Neural progenitor cell (in vitro differentiated cells): ENCODE data around the gene HLTF. TPM values are rescaled to one million over a fixed set of nuclear protein-coding genes. Genes with fewer than 3 reads are reported as not detected.

Source experiments
- DNase-seq: peaks from one replicate; pipeline ENCODE4 v3.0.0-alpha.2; 2016; ENCODE audit warnings: low spot score
- H2AFZ ChIP-seq: fragments of 200-600 bp; sonication (generic); replicated peaks from 2 replicates; pipeline ENCODE4 v1.6.1; 2016; ENCODE audit warnings: antibody characterized with exemption
- H3F3A ChIP-seq: fragments of 200-600 bp; sonication (generic); 2 replicates; pipeline ENCODE4 v1.6.1; 2016; ENCODE audit warnings: antibody characterized with exemption, low read depth
- H3K27ac ChIP-seq: fragments of 200-600 bp; sonication (generic); 2 replicates; pipeline ENCODE4 v1.5.1; 2016; ENCODE audit warnings: mild to moderate bottlenecking
- H3K27me3 ChIP-seq: fragments of 200-600 bp; sonication (generic); 2 replicates; pipeline ENCODE4 v1.6.1; 2016; ENCODE audit warnings: mild to moderate bottlenecking, moderate library complexity
- H3K36me3 ChIP-seq: fragments of 200-600 bp; sonication (generic); 2 replicates; pipeline ENCODE4 v1.5.1; 2016
- H3K4me1 ChIP-seq: fragments of 200-600 bp; sonication (generic); 2 replicates; pipeline ENCODE4 v1.6.1; 2016; ENCODE audit warnings: mixed run types
- H3K4me2 ChIP-seq: fragments of 200-600 bp; sonication (generic); 2 replicates; pipeline ENCODE4 v1.6.1; 2016
- H3K4me3 ChIP-seq: fragments of 200-600 bp; sonication (generic); 2 replicates; pipeline ENCODE4 v1.5.1; 2016
- H3K79me2 ChIP-seq: fragments of 200-600 bp; sonication (generic); 2 replicates; pipeline ENCODE4 v1.6.1; 2016; ENCODE audit warnings: low read depth
- H3K9ac ChIP-seq: fragments of 200-600 bp; sonication (generic); 2 replicates; pipeline ENCODE4 v1.6.1; 2016
- H3K9me3 ChIP-seq: fragments of 200-600 bp; sonication (generic); 2 replicates; pipeline ENCODE4 v1.5.1; 2016; ENCODE audit warnings: low read depth
- H4K20me1 ChIP-seq: fragments of 200-600 bp; sonication (generic); 2 replicates; pipeline ENCODE4 v1.6.1; 2016; ENCODE audit warnings: low read depth
- H3K27ac Mint-ChIP-seq: 3 replicates; pipeline ENCODE4 v1.8.0; 2021; ENCODE audit warnings: mixed read lengths
- H3K27me3 Mint-ChIP-seq: 2 replicates; pipeline ENCODE4 v1.8.0; 2022; ENCODE audit warnings: low read depth, mild to moderate bottlenecking, inconsistent platforms, moderate library complexity, mixed read lengths; ENCODE audit not compliant: insufficient read depth
- H3K36me3 Mint-ChIP-seq: 3 replicates; pipeline ENCODE4 v1.8.0; 2021; ENCODE audit warnings: mixed read lengths
- H3K4me1 Mint-ChIP-seq: 3 replicates; pipeline ENCODE4 v1.8.0; 2021; ENCODE audit warnings: mixed read lengths
- H3K4me3 Mint-ChIP-seq: 3 replicates; pipeline ENCODE4 v1.8.0; 2021; ENCODE audit warnings: mild to moderate bottlenecking, moderate library complexity, mixed read lengths
- H3K9me3 Mint-ChIP-seq: 3 replicates; pipeline ENCODE4 v1.8.0; 2020; ENCODE audit warnings: mixed read lengths
- CTCF ChIP-seq: fragments of 200-600 bp; sonication (generic); IDR thresholded peaks from 2 replicates; pipeline ENCODE4 v1.5.1; 2017; ENCODE audit warnings: antibody characterized with exemption, mild to moderate bottlenecking
- EZH2 ChIP-seq: fragments of 200-600 bp; sonication (generic); IDR thresholded peaks from 2 replicates; pipeline ENCODE4 v1.6.1; 2017; ENCODE audit warnings: antibody characterized with exemption, mild to moderate bottlenecking, moderate library complexity
- EZH2phosphoT487 ChIP-seq: fragments of 200-600 bp; sonication (generic); IDR thresholded peaks from 2 replicates; pipeline ENCODE4 v1.6.1; 2017; ENCODE audit warnings: antibody characterized with exemption
- total RNA-seq: library from RNA; depleted of rRNA; stranded (reverse); fragments of >200 nt; gene quantifications from 2 replicates; pipeline ENCODE4 v1.2.3, GENCODE V29; 2015; ENCODE audit warnings: low replicate concordance

HLTF gene
- total RNA-seq, 1 donor from 2014 or later, result 76.1 TPM

GRCh38 chr3:148998715-148999423 is 87.5 kb downstream of the HLTF start:
- H3K27me3 ChIP-seq, result no peaks in the 10 kb centered on the region
- H3K9ac ChIP-seq, result no peak overlapping the region
- H3K4me1 ChIP-seq, result peaks cover 5% of the 10 kb centered on the region
- TF ChIP-seq EZH2phosphoT487, result no peak
- no peak for TF ChIP-seq EZH2
- TF ChIP-seq CTCF, result no peak
- Mint-ChIP-seq H3K27me3 (peaks cover 3% of the 10 kb centered on the region), H3K27ac (no peak overlapping the region), H3K9me3 (no peaks in the 10 kb centered on the region), H3K4me3 (no peak overlapping the region), H3K36me3 (peaks cover 7% of the 10 kb centered on the region), H3K4me1 (peaks cover 36% of the 10 kb centered on the region)
- no peaks in the 10 kb centered on the region for H4K20me1 ChIP-seq
- no peaks in the 10 kb centered on the region for H3K9me3 ChIP-seq
- no peak for DNase-seq
- no peaks in the 10 kb centered on the region for H3F3A ChIP-seq
- no peak overlapping the region for H2AFZ ChIP-seq
- H3K4me3 ChIP-seq, result no peak overlapping the region
- no peaks in the 10 kb centered on the region for H3K36me3 ChIP-seq
- no peak overlapping the region for H3K4me2 ChIP-seq
- H3K27ac ChIP-seq, result no peak overlapping the region
- H3K79me2 ChIP-seq, result no peaks in the 10 kb centered on the region

- Histone ChIP-seq H3K4me1 (peaks cover 5% of the 10 kb centered on the region), H3K27me3 (peaks cover 2% of the 10 kb centered on the region), H4K20me1 (no peaks in the 10 kb centered on the region), H3K36me3 (no peaks in the 10 kb centered on the region), H3K79me2 (no peaks in the 10 kb centered on the region), H3K9me3 (no peaks in the 10 kb centered on the region), H3K27ac (no peak overlapping the region), H3K9ac (no peak overlapping the region), H2AFZ (no peak overlapping the region), H3K4me2 (no peak overlapping the region), H3K4me3 (no peak overlapping the region), H3F3A (no peaks in the 10 kb centered on the region)
- Mint-ChIP-seq H3K27ac (no peak overlapping the region), H3K27me3 (peaks cover 4% of the 10 kb centered on the region), H3K9me3 (no peaks in the 10 kb centered on the region), H3K4me1 (peaks cover 32% of the 10 kb centered on the region), H3K36me3 (peaks cover 7% of the 10 kb centered on the region), H3K4me3 (no peak overlapping the region)
- TF ChIP-seq EZH2, result no peak
- no peak for TF ChIP-seq CTCF
- no peak for TF ChIP-seq EZH2phosphoT487
- DNase-seq, result no peak
Measured at GRCh38 chr3:148998297-148998696, 88.0 kb downstream of the HLTF start.

GRCh38 chr3:148997623-148998022 is 88.7 kb downstream of the HLTF start:
- Mint-ChIP-seq H3K4me3 (no peak overlapping the region), H3K36me3 (peaks cover 7% of the 10 kb centered on the region), H3K9me3 (no peaks in the 10 kb centered on the region), H3K27ac (no peak overlapping the region), H3K4me1 (peaks cover 35% of the 10 kb centered on the region), H3K27me3 (peaks cover 10% of the 10 kb centered on the region)
- Histone ChIP-seq H3K27me3 (peaks cover 9% of the 10 kb centered on the region), H2AFZ (no peak overlapping the region), H3K4me2 (no peak overlapping the region), H3F3A (no peaks in the 10 kb centered on the region), H3K4me1 (peaks cover 5% of the 10 kb centered on the region), H4K20me1 (no peaks in the 10 kb centered on the region), H3K36me3 (no peaks in the 10 kb centered on the region), H3K9ac (no peak overlapping the region), H3K79me2 (no peaks in the 10 kb centered on the region), H3K4me3 (no peak overlapping the region), H3K27ac (no peak overlapping the region), H3K9me3 (no peaks in the 10 kb centered on the region)
- DNase-seq, result no peak
- TF ChIP-seq EZH2phosphoT487 (no peak), CTCF (no peak), EZH2 (no peak)
